ENCODE data around the gene AOPEP.

The AOPEP gene

DNA sequence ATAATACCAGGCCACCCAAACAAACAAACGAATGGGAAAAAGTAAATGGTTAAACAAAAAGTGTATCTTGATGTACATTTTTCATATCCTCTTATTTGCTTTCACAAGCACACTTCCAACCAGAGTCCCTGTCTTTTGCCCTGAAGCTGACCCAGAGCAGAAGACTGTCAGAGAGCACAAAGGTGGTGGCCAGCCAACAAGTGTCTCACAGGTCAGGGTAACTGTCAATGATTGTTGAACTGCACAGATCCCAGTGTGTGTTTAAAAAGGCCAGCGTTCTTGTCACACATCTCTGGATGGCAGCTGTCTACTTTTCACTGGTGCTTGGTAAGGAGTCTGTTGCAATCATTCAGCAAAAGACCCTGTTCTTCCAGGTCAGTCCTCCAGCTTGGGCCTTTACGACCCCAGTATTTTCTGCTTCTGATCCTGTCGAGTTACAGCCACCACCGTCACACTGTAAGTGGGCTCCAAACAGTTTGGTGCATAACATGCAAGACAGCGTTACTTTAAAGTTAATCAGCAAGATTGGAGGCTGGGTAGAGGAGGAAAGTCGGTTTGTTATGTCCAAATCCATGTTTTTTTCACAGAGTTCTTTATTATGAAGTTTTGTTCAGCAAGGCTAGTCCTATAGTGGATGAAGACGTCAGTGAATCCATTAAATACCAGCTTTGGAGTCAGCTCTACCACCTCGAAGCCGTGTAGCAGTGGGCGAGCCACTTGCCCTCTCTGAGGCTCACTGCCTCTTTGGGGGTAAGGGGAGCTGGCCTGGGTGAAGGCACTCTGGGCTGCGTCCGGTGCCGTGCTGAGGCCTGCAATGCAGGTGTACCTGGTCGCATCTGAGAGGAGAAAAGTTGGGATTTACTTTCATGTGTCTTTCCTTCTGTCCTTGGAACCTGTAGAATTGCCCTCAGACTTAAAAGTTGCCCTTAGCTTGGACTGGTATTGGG lies 265.7 kb downstream of the AOPEP start:
- H3K9me3 Mint-ChIP-seq: no peaks in the 10 kb centered on the region
- no peaks in the 10 kb centered on the region for H3K27me3 Mint-ChIP-seq
- DNase-seq: no peak
- H3K36me3 Mint-ChIP-seq (ENCODE audit: low read depth): peaks cover 18% of the 10 kb centered on the region
- H3K4me1 Mint-ChIP-seq (ENCODE audit: low read depth): no peaks in the 10 kb centered on the region
- no peak overlapping the region for H3K4me3 Mint-ChIP-seq
- H3K27ac Mint-ChIP-seq: no peak overlapping the region

DNA sequence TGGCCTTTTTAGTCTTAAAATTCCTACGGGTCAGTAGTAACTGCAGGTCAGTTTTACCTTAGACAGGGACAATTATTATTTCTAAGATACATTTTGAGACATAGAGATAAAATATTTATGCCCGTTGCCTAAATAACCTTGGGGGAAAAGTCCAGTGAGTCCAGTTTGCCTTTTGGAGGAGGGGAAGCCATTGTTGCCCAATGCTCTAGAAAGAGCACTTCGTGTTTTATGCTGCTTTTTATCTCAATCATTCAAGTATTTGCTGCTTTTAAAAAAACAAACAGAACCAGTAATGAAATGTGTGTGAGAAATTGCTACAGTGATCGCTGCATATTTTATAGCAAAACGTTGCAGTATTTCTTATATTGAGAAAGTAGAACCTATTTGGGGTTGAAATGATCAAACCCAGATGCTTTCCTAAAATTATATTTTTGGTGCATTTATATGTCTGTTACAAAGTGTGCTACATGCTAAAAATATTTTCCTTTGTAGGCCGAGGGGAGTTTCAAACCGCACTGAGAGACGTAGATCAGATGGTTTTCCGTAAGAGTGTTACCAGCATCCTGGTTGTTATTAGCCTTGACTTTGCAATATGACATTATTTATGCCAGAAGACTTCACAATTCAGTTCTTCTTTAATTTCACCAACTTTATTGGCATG lies 266.8 kb downstream of the AOPEP start:
- Mint-ChIP-seq H3K4me3 (no peak overlapping the region), H3K27ac (no peak overlapping the region), H3K27me3 (peaks cover 3% of the 10 kb centered on the region), H3K9me3 (no peaks in the 10 kb centered on the region), H3K36me3 (ENCODE audit: low read depth) (peaks cover 14% of the 10 kb centered on the region), H3K4me1 (ENCODE audit: low read depth) (no peaks in the 10 kb centered on the region)
- DNase-seq: no peak

DNA sequence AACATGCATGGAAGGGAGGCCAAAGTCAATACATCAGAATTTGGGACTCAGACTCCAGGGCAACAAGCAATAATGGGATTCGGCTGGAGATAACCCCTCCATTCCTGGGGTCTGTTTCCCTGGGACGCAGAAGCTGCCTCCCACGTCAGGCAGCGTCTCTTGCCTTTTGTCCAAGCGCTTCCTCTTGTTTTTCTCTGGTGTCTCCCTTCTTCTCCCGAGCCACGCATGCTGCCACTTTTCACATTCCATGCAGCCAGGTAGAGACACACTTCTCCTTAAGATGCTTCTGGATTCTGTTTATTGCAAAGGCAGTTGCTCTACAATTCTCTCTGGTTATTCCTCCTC lies 267.3 kb downstream of the AOPEP start:
- no peak for DNase-seq
- Mint-ChIP-seq H3K27me3 (peaks cover 5% of the 10 kb centered on the region), H3K4me3 (no peak overlapping the region), H3K9me3 (no peaks in the 10 kb centered on the region), H3K4me1 (ENCODE audit: low read depth) (no peaks in the 10 kb centered on the region), H3K36me3 (ENCODE audit: low read depth) (peaks cover 11% of the 10 kb centered on the region), H3K27ac (no peak overlapping the region)

DNA sequence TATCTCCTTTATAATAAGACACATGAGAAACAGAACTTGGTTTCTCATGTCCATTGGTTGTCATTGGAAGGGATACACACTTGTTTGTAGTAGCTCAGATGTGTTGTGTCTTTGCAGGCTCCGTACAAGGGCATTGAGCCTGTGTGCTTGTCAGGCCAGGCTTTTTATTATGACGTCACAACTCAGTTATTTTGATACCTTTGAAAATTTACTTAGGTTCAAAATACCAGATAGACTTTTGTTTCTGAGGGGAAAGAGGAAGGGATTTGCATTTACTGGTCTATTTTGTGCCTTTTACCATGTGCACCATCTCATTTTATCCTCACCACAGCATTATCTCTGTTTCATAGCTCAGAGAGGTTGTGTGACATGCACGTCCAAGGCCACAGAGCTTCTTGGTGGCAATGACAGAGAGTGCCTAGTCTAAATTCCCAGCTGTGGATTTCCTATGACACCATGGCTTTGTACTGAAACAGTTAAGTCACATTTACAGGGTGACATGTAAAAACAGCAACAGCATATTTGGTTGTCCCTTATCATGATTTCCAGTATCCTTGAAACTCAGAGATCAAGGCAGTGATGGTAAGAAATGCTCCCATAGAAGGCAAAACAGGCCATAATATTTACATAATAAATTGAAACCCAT lies 268.7 kb downstream of the AOPEP start:
- no peak for DNase-seq
- H3K4me3 Mint-ChIP-seq: no peak overlapping the region
- H3K27ac Mint-ChIP-seq: no peak overlapping the region
- H3K27me3 Mint-ChIP-seq: peaks cover 17% of the 10 kb centered on the region
- H3K4me1 Mint-ChIP-seq (ENCODE audit: low read depth): no peaks in the 10 kb centered on the region
- peaks cover 10% of the 10 kb centered on the region for H3K36me3 Mint-ChIP-seq (ENCODE audit: low read depth)
- no peaks in the 10 kb centered on the region for H3K9me3 Mint-ChIP-seq

DNA sequence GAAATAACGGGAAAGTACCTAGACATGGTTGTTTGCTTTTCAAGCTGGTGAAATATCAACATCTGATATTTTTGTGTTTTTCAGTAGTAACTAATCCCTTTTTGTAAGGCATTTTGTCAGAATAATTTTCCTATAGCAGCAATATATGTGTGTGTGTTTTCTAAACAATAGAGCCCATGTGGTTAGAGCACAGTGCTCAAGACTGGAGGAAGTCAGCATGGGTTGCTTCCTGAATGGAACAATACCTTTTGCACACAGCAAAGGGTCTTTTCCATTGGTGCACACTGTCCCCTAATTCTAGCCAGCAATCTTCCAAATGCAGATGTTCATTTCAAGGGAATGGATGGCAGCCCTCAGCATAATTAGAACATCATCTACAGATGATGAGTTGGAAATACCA lies 270.1 kb downstream of the AOPEP start:
- Mint-ChIP-seq H3K36me3 (ENCODE audit: low read depth) (peaks cover 9% of the 10 kb centered on the region), H3K9me3 (no peaks in the 10 kb centered on the region), H3K27ac (no peak overlapping the region), H3K4me1 (ENCODE audit: low read depth) (no peaks in the 10 kb centered on the region), H3K27me3 (peaks cover 26% of the 10 kb centered on the region), H3K4me3 (no peak overlapping the region)
- no peak for DNase-seq

DNA sequence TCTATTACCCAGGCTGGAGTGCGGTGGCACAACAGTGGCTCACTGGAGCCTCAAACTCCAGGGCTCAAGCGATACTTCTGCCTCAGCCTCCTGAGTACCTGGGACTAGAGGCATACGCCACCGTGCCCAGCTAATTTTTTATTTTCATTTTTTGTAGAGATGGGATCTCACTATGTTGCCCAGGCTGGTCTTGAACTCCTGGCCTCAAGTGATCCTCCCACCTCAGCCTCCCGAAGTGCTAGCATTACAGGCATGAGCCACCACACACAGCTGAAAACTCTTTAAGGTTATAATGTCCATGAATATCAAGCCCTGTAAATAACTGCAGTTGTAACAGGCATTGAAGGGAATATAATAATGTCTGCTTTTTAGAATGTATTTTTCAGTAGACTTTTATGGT lies 271.2 kb downstream of the AOPEP start:
- H3K4me1 Mint-ChIP-seq (ENCODE audit: low read depth): no peaks in the 10 kb centered on the region
- H3K4me3 Mint-ChIP-seq: no peak overlapping the region
- peaks cover 36% of the 10 kb centered on the region for H3K27me3 Mint-ChIP-seq
- peaks cover 6% of the 10 kb centered on the region for H3K36me3 Mint-ChIP-seq (ENCODE audit: low read depth)
- DNase-seq: no peak
- no peak overlapping the region for H3K27ac Mint-ChIP-seq
- H3K9me3 Mint-ChIP-seq: no peaks in the 10 kb centered on the region

DNA sequence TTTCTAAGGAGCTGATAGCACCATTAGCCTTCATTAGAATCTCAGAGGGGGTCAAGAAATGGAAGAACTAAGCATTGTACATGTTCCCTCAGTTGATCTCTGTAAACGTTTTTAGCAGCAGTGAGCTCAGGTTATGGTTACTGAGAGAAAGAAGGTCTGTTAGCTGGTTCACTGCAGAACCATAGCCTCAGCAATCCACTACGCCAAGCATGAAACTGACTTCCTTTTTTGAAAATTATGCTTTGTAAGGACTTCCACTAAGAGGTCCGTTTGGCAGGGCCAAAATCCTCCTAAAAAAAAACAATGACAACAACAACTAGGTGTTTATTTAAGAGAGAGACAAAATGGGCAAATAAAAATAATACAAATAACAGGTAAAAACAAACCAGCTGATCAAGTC lies 273.3 kb downstream of the AOPEP start:
- Mint-ChIP-seq H3K4me3 (no peak overlapping the region), H3K9me3 (no peaks in the 10 kb centered on the region), H3K27ac (no peak overlapping the region), H3K27me3 (peaks cover 49% of the 10 kb centered on the region), H3K36me3 (ENCODE audit: low read depth) (no peaks in the 10 kb centered on the region), H3K4me1 (ENCODE audit: low read depth) (peaks cover 3% of the 10 kb centered on the region)
- DNase-seq: no peak

DNA sequence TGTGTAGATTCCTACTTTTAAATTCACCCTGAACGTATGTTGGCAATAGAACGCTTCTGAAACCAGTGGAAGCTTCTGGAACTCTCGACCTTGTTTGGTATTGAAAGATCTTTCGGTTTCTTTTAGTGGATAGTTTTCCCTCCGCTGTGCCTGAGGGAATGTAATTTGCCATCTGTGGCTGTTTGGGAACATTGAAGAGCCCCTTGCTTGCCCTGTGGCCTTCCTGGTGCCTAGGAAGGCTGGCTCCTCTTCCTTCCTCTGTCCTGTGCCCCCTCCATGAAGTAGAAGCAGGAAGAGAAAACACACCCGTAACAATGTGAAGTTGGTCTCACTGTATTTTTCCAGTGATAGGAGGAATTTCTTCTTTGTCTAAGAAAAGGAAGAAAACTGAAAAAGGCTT lies 274.3 kb downstream of the AOPEP start:
- H3K27ac Mint-ChIP-seq: no peak overlapping the region
- H3K4me3 Mint-ChIP-seq: no peak overlapping the region
- no peak for DNase-seq
- H3K36me3 Mint-ChIP-seq (ENCODE audit: low read depth): no peaks in the 10 kb centered on the region
- H3K4me1 Mint-ChIP-seq (ENCODE audit: low read depth): peaks cover 6% of the 10 kb centered on the region
- no peaks in the 10 kb centered on the region for H3K9me3 Mint-ChIP-seq
- H3K27me3 Mint-ChIP-seq: peaks cover 52% of the 10 kb centered on the region

DNA sequence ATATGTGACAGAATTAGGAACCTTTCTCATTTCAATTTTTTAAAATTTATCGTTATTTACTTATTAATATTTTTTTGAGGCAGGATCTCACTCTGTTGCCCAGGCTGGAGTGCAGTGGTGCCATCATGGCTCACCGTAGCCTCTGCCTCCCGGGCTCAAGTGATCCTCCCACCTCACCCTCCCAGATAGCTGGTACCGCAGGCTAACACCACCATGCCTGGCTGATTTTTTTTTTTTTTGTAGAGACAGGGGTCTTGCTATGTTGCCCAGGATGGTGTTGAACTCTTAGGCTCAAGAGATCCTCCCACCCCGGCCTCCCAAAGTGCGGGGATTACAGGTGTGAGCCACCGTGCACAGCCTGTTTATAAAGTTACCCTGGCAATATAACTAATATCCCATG lies 275.2 kb downstream of the AOPEP start:
- peaks cover 58% of the 10 kb centered on the region for H3K27me3 Mint-ChIP-seq
- no peak overlapping the region for H3K4me3 Mint-ChIP-seq

DNA sequence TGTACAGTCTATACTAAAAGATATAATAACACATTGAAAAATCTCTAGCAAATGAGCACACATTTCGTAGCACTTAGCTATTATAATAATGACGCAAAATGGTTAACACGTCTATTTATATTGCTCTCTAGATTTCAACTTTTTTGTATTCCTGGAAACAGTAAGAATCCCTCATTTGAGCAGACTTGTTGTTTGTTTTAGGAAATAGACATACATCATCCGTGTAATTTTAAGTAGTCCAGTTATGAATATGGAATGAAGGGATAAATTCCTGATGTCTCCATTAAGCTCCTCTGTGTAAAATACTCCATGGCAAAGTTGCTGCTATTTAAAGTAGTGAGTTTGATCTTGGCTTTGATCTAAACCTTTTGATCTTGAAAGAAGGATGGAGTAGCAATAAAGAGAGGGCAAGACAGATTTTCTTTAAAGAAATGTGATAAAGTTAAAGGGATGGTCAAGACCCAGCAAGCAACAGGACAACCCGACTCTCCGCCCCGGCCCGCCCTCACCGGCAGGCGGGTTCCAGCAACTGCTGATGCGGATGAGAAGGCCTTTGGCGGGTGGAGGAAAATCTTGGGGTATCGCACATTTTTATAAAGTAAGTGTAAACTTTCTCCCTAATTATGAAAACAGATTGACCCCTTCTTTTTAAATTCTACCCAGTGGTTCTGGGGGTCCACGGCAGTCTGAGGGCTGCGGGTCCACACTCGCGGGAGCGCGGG lies 277.4 kb downstream of the AOPEP start:
- peak overlapping the region; percentile 20 for H3K27ac Mint-ChIP-seq
- H3K36me3 Mint-ChIP-seq (ENCODE audit: low read depth): no peaks in the 10 kb centered on the region
- DNase-seq: peak; percentile 42
- peaks cover 52% of the 10 kb centered on the region for H3K27me3 Mint-ChIP-seq
- no peaks in the 10 kb centered on the region for H3K9me3 Mint-ChIP-seq
- peaks cover 16% of the 10 kb centered on the region for H3K4me1 Mint-ChIP-seq (ENCODE audit: low read depth)
- H3K4me3 Mint-ChIP-seq: peak overlapping the region; percentile 76

More for the DNA sequence above, 275.2 kb downstream of the AOPEP start:
- Mint-ChIP-seq H3K36me3 (ENCODE audit: low read depth) (no peaks in the 10 kb centered on the region), H3K9me3 (no peaks in the 10 kb centered on the region), H3K4me1 (ENCODE audit: low read depth) (peaks cover 8% of the 10 kb centered on the region), H3K27ac (no peak overlapping the region)
- DNase-seq: no peak

DNA sequence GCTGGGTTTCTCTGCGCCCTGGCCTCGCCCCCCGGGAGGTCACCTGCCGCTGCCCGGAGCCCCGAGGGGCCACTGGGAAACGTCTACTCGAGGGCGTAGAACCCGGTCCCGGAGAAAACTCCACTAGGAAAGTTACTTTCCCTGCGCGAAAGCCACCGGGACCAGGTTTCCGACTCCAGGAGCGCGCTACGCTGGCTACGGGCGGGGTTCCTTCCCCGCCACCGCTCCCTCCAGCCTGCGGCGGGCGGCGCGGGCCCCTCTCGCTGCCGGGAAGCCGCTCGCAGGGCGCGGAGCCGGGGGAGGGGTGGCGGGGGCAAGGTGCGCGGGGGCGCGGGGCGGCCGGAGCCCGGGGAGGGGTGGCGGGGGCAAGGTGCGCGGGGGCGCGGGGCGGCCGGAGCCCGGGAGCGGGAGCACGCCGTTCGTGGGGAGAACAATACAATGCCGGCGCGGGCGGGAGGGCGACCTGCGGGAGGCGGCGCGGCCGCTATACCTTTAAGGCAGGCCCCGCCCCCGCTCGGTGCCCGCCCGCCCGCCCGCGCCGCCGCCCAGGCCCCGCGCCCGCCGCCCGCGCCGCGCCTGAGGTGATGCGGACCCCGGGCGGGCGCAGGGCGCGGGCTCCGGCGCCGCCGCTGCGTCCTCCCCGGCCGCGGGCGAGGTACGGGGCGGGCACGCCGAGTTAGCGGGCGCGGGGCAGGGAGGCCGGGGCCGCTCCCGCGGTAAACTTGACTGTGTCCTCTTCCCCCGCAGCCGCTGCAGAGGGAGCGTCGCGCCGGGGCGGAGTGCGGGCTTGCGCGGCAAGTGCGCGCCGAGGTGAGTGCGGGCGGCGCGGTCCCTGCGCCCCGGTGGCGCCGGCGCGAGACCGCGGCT lies 278.1 kb downstream of the AOPEP start:
- no peak overlapping the region for H3K27ac Mint-ChIP-seq
- peak; percentile 61 for DNase-seq
- peaks cover 44% of the 10 kb centered on the region for H3K27me3 Mint-ChIP-seq
- peaks cover 16% of the 10 kb centered on the region for H3K4me1 Mint-ChIP-seq (ENCODE audit: low read depth)
- H3K4me3 Mint-ChIP-seq: peak overlapping the region; percentile 76
- H3K36me3 Mint-ChIP-seq (ENCODE audit: low read depth): no peaks in the 10 kb centered on the region
- no peaks in the 10 kb centered on the region for H3K9me3 Mint-ChIP-seq

DNA sequence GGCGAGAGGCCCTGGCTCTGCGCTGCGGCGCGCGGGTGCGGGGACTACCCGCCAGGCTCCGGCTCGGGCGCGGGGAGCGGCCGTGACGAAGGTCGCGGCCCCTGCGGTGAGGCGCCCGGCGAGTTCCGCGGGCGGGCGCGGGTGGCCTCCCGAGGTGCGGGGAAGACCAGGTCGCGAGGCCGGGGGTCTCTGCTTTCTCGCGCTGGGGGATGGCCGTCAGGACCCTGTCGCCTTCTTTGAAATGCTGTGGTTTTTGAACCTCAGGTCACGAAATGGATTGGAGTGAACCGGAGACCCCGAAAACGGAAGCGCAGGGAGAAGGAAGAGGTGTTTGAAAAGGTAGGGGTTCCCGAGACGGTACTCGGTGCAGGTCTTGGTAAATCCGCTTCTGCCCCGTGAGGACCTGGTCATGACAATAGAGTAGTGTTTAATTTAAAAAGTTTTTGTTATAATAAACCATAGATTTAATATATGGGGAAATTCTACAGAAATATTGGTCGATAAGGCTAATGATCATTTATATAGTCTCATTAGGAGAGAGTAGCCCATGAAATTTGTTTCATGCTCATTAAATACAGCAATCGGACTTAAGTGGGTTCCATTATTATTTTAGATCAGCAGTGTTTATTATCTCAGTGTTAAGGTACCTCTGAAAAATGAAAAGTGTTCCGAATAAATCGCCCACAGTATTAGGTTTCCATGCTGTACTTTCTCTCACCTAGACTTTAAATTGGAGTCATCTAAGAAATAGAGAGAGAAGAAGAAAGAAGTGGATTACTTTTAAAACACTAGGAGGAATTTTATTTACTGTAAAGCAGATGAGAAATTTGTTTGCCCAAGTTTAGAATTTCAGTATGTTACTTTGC lies 279.0 kb downstream of the AOPEP start:
- no peaks in the 10 kb centered on the region for H3K36me3 Mint-ChIP-seq (ENCODE audit: low read depth)
- peaks cover 16% of the 10 kb centered on the region for H3K4me1 Mint-ChIP-seq (ENCODE audit: low read depth)
- DNase-seq: peak; percentile 48
- peak overlapping the region; percentile 47 for H3K27ac Mint-ChIP-seq
- peak overlapping the region; percentile 74 for H3K4me3 Mint-ChIP-seq
- peaks cover 40% of the 10 kb centered on the region for H3K27me3 Mint-ChIP-seq
- H3K9me3 Mint-ChIP-seq: no peaks in the 10 kb centered on the region
